ENCODE results near the gene ALPI.

Gene ALPI

DNA sequence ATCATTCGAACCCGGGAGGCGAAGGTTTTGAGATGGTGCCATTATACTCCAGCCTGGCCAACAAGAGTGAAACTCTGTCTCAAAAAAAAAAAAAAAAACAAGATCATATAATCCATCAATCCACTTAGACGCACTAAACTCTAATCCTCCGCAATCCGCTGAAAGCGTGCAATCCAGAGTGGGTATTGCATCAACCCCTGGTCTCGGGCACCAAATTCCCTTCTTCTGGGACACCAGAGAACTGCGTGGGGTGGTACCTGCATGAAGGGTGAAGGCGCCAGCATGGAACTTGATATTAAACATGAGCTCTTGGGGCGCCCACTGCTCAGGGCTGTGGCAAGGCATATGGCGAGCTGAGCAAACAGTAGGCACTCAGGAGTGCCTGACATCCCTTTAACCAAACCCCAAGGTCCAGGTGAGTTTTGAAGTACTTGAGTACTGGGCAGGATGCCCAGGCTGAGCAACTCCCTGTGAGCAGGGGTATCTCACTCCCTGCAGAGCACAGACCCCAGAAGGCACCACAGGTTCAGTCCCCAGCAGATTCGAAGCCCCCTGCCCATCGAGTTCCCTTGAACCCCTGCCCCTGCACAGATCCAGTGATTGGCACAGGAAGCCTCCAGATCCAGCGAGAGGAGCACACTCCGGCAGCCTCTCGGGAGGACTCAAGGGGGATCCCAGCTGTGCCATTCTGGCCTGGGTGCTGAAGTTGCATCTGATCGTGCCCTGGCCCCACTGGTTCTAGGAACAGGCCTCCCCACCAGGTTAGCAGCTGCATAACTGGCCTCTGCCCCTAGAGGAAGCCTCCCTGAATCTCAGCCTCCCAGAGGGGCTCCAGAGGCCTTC is 8.0 kb downstream of the ALPI start:
- no peak for DNase-seq (ENCODE audit: low spot score)

DNA sequence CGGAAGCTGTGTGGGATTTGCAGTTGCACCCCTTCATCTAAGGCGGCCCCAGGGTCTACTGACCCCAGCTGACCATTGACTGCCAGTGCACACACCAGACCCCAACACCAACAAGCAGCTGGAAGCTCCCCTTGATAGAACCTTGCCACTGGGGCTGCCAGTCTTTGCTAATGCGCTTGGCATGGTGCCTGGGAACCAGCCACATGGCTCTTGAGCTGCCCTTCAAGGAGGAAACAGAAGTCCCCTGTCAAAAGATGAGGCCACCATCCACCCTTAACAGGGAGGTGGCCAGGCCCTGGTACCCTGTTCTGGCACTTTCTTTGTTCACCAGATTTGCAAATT is 8.6 kb downstream of the ALPI start:
- DNase-seq (ENCODE audit: low spot score): no peak

DNA sequence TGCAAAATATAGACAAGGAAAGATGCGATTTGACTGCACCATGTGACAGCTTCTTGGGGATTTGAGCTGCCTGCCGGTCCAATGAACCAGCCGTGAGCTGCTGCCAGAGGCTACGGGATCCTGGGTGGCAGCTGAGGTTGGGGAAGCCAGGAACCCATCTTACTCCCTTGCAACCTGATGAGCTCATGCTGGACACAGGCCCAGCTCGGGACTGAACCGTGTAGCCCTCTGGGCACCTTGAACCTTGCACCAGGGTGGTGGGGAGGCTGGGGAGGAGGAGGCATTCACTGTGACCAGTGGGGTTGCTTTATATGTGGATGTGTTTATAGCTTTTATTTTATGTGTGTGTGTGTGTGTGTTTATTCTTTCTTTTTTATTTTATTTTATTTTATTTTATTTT is 9.1 kb downstream of the ALPI start:
- no peak for DNase-seq (ENCODE audit: low spot score)

DNA sequence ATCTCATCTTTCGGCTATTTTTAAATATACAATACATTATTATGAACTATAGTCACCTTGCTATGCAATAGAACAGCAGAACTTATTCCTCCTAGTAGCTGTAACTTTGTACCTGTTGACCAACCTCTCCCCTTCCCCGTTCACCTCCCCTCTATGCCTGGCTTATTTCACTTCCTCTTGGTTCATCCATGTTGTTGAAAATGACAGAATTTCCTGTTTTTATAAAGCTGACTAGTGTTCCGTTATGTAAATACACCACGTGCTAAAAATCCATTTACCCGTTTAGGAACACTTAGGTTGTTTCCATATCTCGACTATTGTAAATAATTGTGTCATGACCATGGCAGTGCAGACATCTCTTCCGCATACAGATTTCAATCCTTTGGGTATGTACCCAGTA is 10.3 kb downstream of the ALPI start:
- no peak for DNase-seq (ENCODE audit: low spot score)

DNA sequence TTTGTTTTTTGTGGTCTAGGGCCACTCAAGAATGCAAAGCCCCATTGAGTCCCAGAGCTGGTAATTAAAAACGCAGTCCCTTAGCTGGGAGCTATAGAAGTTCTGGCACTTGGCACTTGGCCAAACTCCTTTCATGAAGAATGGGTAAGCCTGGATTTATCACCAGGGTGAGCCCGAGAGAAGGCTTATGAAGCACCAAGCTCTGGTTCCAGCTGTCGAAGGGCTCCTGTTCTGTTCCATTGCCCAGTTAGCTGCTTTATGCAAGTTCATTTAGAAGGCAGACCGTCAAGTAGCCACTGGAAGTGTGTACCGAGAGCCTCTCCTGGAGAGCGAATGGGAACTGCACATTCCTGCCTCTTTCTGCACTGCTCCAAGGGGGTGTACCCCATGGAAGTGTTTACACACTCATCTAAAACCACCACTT is 17.5 kb downstream of the ALPI start:
- DNase-seq (ENCODE audit: low spot score): peak; percentile 19

DNA sequence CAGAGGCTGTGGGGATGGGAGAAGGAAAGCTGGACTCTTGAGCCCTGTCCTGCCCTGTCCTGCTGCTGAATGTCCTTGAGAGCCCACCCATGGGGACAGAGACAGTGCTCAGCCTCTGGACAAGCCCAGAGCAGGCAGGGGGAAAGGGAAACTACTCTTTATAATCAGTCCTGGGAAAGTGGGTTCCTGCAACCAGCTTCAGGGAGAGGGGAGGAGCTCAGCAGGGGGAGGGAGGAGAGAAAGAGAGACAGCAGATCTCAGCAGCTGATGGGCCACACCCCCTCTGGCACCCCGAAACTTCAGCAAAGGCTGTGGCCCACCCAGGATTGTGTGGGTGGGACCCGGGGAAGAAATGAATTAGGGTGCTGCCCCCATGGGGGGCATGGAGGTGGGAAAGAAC is 20.1 kb downstream of the ALPI start:
- no peak for DNase-seq (ENCODE audit: low spot score)

DNA sequence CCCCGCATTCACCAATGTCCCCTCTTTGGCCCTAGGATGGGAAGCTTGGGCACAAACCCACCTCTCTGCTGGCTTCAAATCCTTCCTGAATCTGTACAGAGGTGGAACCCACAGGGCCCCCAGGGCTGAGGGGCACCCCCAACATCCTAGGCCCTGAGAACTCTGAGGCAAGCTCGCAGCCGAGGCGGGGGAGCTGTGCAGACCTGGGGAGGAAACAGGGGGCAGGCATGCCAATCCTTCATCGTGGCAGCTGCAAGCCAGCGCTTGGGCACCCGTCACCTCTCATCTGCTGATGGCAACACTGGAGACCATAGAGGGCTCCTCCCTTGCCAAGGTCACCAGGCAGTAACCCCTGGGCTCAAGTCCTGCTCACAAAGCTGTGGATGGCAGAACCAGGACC is 20.8 kb downstream of the ALPI start:
- no peak for DNase-seq (ENCODE audit: low spot score)

DNA sequence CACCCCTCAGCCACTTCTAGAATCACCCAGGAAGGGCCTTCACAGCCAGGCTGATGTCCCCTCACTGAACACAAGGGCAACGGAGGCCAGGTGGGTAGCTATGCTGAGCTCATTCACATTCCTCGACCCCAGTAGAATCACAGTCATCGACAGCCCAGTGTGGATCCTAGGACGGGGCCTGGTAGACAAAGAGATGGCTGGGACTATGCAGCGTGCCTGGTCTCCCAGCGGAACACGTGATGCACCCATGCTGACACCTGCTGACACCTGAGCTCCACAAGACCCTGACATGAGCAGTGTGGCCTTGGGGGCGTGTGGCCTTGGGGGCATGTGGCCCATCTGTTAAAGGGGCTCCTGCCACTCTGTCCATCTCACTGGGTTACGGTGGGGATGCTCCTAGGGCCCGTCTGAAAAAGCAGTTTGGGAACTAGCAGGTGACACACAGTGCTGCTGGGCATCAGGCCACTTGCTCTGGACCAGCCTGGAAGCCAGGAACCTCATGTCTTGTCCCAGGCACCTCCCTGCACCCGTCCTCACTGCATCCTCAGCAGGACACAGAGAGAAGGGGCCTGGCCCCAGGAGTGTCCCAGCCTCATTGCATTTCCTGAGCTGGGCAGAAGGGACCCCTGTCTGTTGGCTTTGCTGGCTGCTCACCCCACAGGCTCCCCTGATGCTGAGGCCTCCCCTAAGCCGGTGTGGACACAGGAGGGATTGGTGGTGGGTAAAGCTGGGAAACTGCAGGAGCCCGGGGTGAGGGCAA is 22.0 kb downstream of the ALPI start:
- no peak for DNase-seq (ENCODE audit: low spot score)

DNA sequence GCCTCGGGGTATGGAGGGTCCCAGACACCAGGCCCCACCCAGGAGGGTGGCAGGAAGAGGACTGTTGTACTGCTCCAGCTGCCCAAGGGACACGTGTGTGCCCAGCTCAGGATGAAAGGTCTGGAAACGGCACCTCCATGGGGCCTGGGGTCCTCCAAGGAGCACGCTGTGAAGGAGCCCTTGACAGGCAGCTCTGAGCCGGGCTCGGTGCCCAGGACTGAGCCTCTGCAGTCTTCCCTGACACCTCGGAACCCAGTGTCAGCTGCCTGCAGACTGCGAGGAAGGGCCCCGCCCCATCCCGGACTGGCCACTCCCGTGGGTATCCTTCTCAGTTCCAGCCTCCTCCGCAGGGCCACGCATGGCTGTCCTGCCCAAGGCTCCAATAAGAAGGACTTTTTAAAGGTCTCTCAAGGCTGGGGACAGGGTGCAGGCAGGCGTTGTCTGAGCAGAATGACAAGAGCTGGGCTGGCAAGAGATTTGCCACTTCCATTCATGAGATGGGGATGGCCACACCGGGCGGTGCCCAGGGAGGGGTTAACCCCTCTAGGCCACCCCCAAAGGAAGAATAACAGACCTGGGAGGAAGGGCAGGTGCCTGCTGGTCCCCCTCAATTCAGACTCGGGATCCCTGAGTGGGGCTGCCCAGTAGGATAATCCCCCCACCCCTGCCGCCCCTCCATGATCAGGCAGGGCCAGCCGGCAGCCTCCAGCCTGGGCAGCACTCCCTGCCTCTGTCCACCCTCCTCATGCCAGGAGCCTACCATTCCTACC is 22.8 kb downstream of the ALPI start:
- no peak for DNase-seq (ENCODE audit: low spot score)

DNA sequence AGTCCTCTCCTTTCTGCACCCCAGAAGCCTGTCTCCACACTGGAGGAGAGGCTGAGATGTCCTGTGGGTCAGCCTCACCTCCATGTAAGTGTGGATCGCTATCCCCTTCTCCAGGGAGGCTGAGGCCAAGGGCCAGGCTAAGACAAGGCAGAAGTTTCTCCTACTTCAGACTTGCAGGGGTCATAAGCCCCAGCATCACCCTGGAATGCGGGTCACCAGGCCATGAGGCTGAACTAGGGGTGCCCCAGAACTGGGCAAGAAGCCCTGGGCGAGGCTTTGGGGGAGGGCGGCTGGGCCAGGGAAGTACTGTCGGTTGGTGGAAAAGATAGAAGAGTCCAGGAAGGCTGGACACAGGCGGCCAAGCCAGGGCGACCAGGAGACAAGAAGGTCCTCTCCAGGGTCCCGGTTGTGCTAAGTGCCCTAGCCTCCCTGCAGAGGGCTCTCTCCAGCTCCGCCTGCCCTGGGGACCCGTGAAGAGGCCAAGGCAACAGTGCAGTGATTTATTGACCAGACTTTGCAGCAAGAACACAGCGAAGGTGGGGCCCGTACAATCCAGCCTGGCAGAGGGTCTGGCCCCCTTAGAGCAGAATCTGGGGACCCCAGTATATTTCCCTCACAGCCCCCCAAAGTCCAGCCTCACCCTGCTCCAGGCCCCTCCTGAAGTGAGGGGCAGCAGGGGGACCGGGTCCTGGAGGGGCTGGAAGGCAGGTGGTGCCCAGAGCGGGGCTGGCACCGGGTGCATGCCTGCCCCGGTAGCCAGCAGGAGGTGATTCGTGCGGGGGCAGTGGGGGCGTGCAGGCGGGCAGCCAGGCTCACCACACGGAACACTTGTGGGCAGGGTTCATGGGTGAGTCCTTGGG is 23.6 kb downstream of the ALPI start:
- DNase-seq (ENCODE audit: low spot score): no peak

DNA sequence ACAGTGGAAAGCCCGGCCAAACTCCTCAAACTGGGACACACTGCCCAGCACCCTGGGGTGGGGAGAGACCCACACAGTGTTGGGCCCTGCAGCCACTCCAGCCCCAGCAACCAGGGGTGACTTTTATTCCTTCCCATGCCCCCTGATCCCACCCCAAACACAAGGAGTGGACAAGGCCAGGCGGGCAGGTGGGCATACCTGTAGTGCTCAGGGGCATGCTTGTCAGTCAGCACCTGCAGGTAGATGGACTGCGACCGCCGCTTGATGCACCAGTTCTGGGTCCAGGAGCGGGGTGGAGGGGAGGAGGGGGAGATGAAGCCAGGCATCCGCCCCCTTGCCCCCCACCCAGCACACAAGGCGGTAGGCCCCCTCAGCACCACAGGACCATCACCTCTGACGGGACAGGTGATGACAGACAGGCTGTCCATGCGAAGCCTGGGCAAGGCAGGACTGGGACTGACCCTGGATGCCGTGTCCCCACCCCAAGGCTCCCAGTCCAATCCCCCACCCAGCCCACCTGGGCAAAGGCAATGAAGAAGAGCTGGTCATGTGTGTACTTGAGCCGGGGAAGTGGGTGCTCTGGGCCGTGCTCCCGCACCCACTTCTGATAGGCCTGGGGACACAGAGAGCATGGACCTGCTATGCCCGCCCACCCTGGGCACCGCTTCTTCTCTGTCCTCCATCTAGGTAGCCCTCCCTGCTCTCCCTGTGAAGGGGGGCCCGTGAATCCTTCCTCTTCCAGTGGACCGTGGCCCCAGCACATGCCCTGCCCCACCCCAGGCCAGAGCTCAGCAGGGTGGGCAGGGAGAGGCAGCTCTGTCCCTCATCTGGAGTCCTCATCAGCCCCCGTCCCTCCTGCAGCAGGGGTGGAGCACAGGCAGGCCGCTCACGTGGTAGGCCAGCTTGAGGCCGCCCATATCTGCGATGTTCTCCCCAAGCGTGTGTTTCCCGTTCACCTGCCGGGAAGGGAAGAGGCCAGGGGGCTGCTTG is 24.5 kb downstream of the ALPI start:
- DNase-seq (ENCODE audit: low spot score): no peak

DNA sequence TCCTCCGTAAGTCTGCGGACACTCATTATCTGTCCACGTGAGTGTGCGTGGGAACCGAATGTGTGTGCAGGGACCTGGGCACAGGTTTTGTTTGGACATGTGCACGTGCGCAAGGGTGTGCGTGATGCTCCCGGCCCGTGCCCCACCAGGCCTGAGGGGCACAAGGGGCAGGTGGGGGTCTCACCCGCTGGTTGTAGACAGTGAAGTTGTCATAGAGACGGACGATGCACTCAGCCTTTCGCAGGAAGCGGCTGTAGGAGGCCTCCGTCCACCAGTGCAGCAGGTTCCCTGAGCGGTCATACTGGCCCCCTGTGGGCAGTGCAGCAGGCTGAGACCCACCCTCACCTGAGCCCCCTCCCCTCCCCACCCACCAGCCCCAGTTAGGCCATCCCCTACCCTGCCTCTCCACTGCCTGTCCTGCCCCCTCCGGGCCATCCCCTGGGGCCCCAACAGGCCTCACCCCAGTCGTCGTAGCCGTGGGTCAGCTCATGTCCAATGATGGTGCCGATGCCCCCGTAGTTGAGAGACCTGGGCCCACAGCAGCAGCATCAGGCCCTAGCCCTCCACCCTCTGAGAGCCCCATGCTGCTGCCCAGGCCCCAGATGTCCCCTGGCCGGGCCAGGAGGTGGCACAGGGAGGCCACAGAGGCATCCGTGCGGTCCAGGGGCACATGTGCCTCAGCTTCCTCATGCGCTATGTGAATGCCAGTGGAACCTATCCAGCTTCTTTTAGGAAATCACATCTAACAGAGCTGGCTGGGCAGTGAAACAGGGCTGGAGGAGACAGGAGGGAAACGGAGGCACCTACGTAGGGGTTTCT is 25.6 kb downstream of the ALPI start:
- DNase-seq (ENCODE audit: low spot score): no peak

DNA sequence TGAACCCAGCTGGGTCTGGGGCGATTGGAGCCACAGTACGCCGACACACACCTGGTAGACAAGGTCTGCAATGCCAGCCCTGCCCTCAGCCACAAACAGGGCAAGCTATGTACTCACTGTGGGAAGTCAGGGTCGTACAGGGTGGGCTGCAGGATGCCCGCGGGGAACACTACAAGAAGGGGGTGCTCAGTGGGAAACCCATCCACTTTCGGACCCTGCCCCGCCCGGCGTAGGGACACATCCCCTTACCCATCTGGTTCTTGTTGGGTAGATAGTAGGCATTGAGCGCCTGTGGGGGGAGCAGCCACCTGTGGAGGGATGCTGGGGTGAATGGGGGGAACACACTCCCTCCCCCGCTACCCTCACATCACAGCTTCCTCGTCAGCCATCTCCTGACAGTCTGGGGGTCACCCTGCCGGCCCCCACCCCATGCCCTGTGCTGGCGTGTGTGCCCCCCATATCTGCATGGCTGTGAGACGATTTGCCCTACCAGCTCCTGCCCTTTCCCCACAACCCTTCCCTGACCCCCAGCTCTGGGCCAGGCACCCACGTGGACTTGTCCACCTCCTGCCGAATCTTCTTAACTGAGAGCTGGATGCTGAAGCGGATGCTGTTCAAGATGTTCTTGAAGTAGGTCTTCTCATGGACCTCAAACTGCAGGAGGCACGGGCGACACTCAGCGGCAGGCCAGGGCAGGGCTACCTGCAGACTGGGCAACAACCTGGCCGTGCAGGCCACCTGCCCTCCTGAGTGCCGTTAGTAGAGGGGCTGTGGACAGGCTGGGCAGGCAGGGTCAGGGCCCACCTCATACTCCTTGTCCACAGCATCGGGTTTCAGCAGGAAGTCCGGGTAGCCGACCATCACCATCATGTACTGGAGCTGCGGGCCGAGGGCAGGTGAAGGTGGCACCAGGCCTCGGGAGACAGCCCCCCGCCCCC is 26.6 kb downstream of the ALPI start:
- no peak for DNase-seq (ENCODE audit: low spot score)

DNA sequence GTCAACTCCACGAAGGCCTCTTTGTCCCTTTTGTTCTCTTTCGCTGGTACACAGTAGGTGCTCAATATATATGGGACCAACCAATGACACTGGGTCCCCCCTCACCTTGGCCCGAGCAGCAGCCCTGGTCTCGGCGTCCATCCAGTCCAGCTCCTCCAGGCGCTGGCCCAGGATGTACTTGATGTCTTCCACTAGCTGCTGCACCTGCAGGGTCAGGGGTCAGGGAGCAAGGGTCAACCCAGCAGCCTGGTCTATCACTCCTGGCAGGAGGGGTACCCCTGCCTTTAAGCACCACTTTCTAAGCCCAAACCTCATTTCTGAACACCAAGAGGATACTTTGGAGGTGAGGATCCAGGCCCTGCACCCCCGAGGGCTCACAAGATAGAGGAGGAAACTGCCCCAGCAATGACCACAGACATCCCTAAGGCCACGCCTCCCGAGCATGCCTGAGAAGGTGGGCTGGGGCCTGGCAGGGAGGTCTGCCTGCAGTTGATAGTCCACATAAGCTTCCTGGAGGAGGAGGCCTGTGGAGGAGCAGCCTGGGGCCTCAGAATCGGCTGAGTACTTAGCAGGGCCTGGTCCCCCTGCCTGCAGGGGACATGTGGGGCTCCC is 27.5 kb downstream of the ALPI start:
- DNase-seq (ENCODE audit: low spot score): no peak

DNA sequence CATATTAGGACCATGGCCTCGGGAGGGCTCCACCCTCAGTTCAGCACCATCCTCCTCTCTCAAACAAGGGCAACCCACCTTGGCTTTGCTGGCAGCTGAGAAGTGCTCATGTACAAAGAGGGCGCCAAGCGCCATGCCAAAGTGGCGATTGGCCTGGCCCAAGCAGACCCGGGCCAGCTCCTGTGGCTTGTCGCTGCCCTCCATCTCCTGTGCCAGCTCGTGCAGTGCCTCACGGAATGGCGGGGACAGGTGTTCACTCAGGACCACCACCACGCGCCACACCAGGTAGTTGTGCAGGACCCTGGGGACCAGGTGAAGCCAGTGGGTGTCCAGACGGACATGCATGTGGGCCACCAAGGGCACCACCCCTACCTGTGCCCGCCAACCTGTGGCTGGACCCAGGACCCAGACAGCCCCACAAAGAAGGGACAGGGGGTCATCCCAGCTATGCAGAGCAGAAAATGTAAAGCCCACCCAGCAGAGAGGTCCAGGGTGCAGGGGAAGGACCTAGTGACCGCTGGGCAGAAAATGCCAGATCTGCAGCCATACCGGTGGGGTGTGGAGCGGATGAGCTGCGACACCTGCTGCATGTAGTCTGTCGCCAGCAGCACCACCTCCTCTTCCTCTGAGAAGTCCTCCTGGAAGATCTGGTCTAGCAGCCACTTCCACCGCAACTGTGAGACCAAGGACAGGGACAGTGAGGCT is 28.1 kb downstream of the ALPI start:
- no peak for DNase-seq (ENCODE audit: low spot score)

DNA sequence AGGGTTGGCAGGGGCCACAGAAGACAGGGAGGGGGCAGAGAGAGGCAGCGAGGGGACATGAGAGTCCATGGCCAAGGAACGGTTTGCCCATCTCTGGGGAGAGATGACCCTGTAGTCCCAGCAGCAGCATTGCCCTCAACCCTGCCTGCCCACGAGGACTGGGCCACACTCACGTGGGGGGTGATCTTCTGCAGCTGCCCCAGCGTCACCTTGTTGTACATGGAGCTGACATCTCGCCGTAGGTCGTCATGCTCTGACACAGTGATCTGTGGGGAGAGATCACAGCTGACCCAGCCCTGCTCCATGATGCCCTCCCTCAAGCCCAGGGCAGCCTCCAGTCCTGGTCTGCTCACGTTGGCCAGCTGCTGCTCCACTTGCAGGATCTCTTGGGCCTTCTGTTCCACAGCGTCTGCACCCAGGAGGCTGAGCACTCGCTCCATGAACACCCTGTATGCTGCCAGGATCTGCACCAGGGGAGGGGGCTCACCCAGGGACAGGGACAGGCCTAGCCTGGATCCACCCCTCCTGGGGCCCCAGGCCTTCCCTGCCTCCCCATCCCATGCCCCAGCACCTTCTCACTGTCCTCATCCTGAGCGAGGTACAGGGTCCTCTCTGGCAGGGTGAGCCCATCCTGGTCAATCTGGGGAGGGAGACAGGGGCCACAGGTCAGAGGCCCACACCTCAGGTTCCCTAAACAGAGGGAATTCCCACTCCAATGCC is 28.8 kb downstream of the ALPI start:
- DNase-seq (ENCODE audit: low spot score): no peak

DNA sequence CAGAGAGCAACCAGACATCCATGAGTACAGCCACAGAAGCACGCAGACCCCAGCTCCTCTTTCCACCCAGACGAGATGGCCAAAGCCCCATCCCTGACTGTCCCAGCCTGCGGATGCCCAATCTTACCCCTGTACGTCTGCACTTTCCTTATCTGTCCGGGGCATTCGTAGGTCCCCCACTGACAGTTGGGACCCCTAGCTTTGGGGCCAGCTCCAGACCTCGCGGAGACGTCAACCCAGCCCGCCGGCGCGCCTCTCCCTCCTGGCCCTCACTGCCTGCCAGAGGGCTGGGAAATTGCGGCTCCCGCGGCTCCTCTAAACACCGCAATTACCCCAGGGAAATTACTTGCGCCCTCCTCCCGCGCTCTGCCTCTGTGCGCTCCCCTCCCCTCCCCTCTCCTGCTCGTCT is 29.4 kb downstream of the ALPI start:
- no peak for DNase-seq (ENCODE audit: low spot score)

Data from LoVo (cell line).